Lower leg skin (tissue), 3 donors: ENCODE data around the gene C1orf185.
"Not testable (repeated sequence)": the region's sequence is repeated elsewhere in the genome, so short reads cannot be mapped to it uniquely, and the experiment has no call there.

Experiments
- CTCF ChIP-seq, 3 donors: fragments of 450-650 bp; IDR thresholded peaks; one replicate each; pipeline ENCODE4 v1.5.1; 2016; ENCODE audit warnings: antibody characterized with exemption in 3 of 3, mild to moderate bottlenecking in 3 of 3, moderate library complexity in 2 of 3
- POLR2A ChIP-seq, 2 donors: fragments of 450-650 bp; IDR thresholded peaks; one replicate each; pipeline ENCODE4 v1.6.1; 2016 to 2017; ENCODE audit warnings: antibody characterized with exemption in 2 of 2, mild to moderate bottlenecking in 1 of 2, moderate library complexity in 1 of 2

DNA sequence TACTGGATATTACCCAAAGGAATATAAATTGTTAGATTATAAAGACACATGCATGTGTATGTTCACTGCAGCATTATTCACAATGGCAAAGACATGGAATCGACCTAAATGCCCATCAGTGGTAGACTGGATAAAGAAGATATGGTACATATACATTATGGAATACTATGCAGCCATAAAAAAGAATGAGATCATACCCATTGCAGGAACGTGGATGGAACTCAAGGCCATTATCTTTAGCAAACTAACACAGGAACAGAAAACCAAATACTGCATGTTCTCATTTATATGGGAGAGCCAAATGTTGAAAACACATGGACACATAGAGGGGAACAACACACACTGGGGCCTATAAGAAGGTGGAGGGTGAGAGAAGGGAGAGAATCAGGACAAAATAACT lies 35.7 kb downstream of the C1orf185 start:
- not testable (repeated sequence) for TF ChIP-seq POLR2A, CTCF (IDR thresholded peaks at IDR 0.05)
